HEK293 (cell line): ENCODE results near the gene CFL1.

Experiments used
- CTCF ChIP-seq: fragments of 450-650 bp; formaldehyde crosslinking; IDR thresholded peaks from 2 replicates; pipeline ENCODE4 v1.5.1; 2016; ENCODE audit warnings: missing biosample characterization, missing genetic modification characterization
- EGR2 ChIP-seq: fragments of 450-650 bp; formaldehyde crosslinking; IDR thresholded peaks from 2 replicates; pipeline ENCODE4 v1.5.1; 2016; ENCODE audit warnings: low read depth, missing biosample characterization, missing genetic modification characterization
- GLI4 ChIP-seq: fragments of 450-650 bp; formaldehyde crosslinking; IDR thresholded peaks from 2 replicates; pipeline ENCODE4 v1.5.1; 2016; ENCODE audit warnings: missing biosample characterization, missing genetic modification characterization
- KLF10 ChIP-seq: fragments of 450-650 bp; IDR thresholded peaks from 2 replicates; pipeline ENCODE4 v1.5.1; 2018; ENCODE audit warnings: missing biosample characterization, mild to moderate bottlenecking, missing genetic modification characterization
- MZF1 ChIP-seq: fragments of 450-650 bp; formaldehyde crosslinking; IDR thresholded peaks from 2 replicates; pipeline ENCODE4 v1.5.1; 2017; ENCODE audit warnings: missing biosample characterization, missing genetic modification characterization, borderline replicate concordance
- PBX3 ChIP-seq: sonication (generic); formaldehyde crosslinking; IDR thresholded peaks from 2 replicates; pipeline ENCODE4 v1.8.1; 2022; ENCODE audit warnings: mild to moderate bottlenecking, moderate library complexity, missing genetic modification reagents
- RBAK ChIP-seq: fragments of 450-650 bp; formaldehyde crosslinking; IDR thresholded peaks from 2 replicates; pipeline ENCODE4 v1.5.1; 2016; ENCODE audit warnings: missing biosample characterization, missing genetic modification characterization
- SP2 ChIP-seq: fragments of 450-650 bp; formaldehyde crosslinking; IDR thresholded peaks from 2 replicates; pipeline ENCODE4 v1.5.1; 2016; ENCODE audit warnings: missing biosample characterization, missing genetic modification characterization
- SP3 ChIP-seq: fragments of 450-650 bp; formaldehyde crosslinking; IDR thresholded peaks from 2 replicates; pipeline ENCODE4 v1.5.1; 2016; ENCODE audit warnings: missing biosample characterization, missing genetic modification characterization
- ZBTB8A ChIP-seq: fragments of 450-650 bp; formaldehyde crosslinking; IDR thresholded peaks from 2 replicates; pipeline ENCODE4 v1.5.1; 2016; ENCODE audit warnings: missing biosample characterization, missing genetic modification characterization
- ZNF175 ChIP-seq: fragments of 450-650 bp; formaldehyde crosslinking; IDR thresholded peaks from 2 replicates; pipeline ENCODE4 v1.5.1; 2016; ENCODE audit warnings: missing biosample characterization, missing genetic modification characterization
- ZNF292 ChIP-seq: fragments of 450-650 bp; formaldehyde crosslinking; IDR thresholded peaks from 2 replicates; pipeline ENCODE4 v1.5.1; 2016; ENCODE audit warnings: low read depth, missing biosample characterization, missing genetic modification characterization, borderline replicate concordance
- ZNF341 ChIP-seq: fragments of 450-650 bp; formaldehyde crosslinking; IDR thresholded peaks from 2 replicates; pipeline ENCODE4; 2016; ENCODE audit warnings: low read depth, missing biosample characterization, missing genetic modification characterization
- ZNF513 ChIP-seq: fragments of 450-650 bp; IDR thresholded peaks from 2 replicates; pipeline ENCODE4 v1.5.1; 2018; ENCODE audit warnings: missing biosample characterization, missing genetic modification characterization
- ZNF529 ChIP-seq: fragments of 450-650 bp; formaldehyde crosslinking; IDR thresholded peaks from 2 replicates; pipeline ENCODE4 v1.5.1; 2017; ENCODE audit warnings: missing genetic modification characterization, missing biosample characterization; ENCODE audit not compliant: insufficient replicate concordance
- ZNF561 ChIP-seq: fragments of 450-650 bp; IDR thresholded peaks from 2 replicates; pipeline ENCODE4 v1.5.1; 2018; ENCODE audit warnings: missing biosample characterization, missing genetic modification characterization, borderline replicate concordance
- ZNF600 ChIP-seq: fragments of 450-650 bp; formaldehyde crosslinking; IDR thresholded peaks from 2 replicates; pipeline ENCODE4 v1.5.1; 2016; ENCODE audit warnings: missing biosample characterization, missing genetic modification characterization
- ZNF670 ChIP-seq: fragments of 450-650 bp; formaldehyde crosslinking; IDR thresholded peaks from 2 replicates; pipeline ENCODE4 v1.5.1; 2016; ENCODE audit warnings: missing biosample characterization, missing genetic modification characterization, low read depth
- ZNF707 ChIP-seq: fragments of 450-650 bp; formaldehyde crosslinking; IDR thresholded peaks from 2 replicates; pipeline ENCODE4 v1.5.1; 2016; ENCODE audit warnings: missing biosample characterization, missing genetic modification characterization
- ZNF76 ChIP-seq: fragments of 450-650 bp; formaldehyde crosslinking; IDR thresholded peaks from 2 replicates; pipeline ENCODE4; 2016; ENCODE audit warnings: low read depth, missing biosample characterization, missing genetic modification characterization, borderline replicate concordance
- ZSCAN23 ChIP-seq: fragments of 450-650 bp; formaldehyde crosslinking; IDR thresholded peaks from 2 replicates; pipeline ENCODE4 v1.5.1; 2016; ENCODE audit warnings: missing biosample characterization, missing genetic modification characterization
- TF ChIP-seq, protein P1 (sequence below): fragments of 450-650 bp; formaldehyde crosslinking; IDR thresholded peaks from 2 replicates; pipeline ENCODE4 v1.5.1; 2017; ENCODE audit warnings: missing biosample characterization, missing genetic modification characterization
- TF ChIP-seq, protein P2 (sequence below): fragments of 450-650 bp; formaldehyde crosslinking; IDR thresholded peaks from 2 replicates; pipeline ENCODE4 v1.5.1; 2016; ENCODE audit warnings: missing biosample characterization, missing genetic modification characterization
- TF ChIP-seq, protein P3 (sequence below): fragments of 450-650 bp; formaldehyde crosslinking; IDR thresholded peaks from 2 replicates; pipeline ENCODE4 v1.5.1; 2016; ENCODE audit warnings: missing biosample characterization, missing genetic modification characterization
- TF ChIP-seq, protein P4 (sequence below): fragments of 450-650 bp; formaldehyde crosslinking; IDR thresholded peaks from 2 replicates; pipeline ENCODE4 v1.5.1; 2016; ENCODE audit warnings: missing biosample characterization, missing genetic modification characterization

Gene CFL1

DNA sequence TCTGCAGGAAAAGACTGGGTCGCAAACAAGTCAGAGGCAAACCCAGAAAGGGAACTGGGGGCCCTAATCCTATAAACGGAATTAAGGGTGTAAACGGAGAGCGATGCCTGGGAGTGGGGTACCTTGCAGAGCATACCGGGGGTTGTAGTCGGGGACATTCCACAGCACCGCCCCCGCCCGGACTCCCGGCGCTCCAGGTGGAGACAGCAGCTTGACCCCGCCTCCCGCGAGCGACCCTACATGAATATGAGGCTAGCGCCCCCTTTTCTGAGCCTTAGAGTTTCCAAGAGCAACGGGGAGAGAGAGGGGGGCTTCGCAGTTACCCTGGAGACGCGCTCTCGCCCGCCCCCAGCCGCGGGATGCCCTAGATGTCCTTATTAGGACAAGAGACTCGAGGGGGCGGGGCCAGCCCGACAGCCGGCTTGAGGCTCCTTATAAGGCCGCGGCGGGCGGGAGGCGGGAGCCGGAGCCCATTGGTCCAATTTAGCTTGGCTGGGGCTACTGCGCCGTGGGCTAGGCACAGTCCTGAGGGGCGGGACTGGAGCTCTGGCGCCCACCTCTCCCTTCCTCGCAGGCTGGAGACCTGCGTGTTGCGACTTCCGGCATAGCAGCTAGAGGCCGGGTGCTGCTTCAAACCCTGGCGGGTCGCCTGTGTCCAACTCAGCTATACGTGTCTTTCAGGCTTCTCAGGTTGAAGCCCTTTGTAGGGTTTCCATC lies 1.3 kb upstream of the CFL1 start (continued):
- TF ChIP-seq, protein P1, sequence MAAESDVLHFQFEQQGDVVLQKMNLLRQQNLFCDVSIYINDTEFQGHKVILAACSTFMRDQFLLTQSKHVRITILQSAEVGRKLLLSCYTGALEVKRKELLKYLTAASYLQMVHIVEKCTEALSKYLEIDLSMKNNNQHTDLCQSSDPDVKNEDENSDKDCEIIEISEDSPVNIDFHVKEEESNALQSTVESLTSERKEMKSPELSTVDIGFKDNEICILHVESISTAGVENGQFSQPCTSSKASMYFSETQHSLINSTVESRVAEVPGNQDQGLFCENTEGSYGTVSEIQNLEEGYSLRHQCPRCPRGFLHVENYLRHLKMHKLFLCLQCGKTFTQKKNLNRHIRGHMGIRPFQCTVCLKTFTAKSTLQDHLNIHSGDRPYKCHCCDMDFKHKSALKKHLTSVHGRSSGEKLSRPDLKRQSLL (tag by site-specific recombination), result 0 out of 2 replicates have a peak, but pooled peaks have one; percentile 41
- TF ChIP-seq GLI4 (tag by site-specific recombination), result no peak
- no peak for TF ChIP-seq ZNF513 (tag by site-specific recombination)
- peak; percentile 94 for TF ChIP-seq SP2 (tag by site-specific recombination)
- TF ChIP-seq CTCF, result peak; percentile 69; the same call in 1 of the 2 replicates
- TF ChIP-seq, protein P2, sequence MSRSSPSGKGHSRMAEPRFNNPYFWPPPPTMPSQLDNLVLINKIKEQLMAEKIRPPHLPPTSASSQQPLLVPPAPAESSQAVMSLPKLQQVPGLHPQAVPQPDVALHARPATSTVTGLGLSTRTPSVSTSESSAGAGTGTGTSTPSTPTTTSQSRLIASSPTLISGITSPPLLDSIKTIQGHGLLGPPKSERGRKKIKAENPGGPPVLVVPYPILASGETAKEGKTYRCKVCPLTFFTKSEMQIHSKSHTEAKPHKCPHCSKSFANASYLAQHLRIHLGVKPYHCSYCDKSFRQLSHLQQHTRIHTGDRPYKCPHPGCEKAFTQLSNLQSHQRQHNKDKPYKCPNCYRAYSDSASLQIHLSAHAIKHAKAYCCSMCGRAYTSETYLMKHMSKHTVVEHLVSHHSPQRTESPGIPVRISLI (tag by site-specific recombination), result no peak
- TF ChIP-seq ZNF341 (tag by site-specific recombination), result peak; percentile 91
- no peak for TF ChIP-seq ZNF175 (tag by site-specific recombination)
- TF ChIP-seq ZSCAN23 (tag by site-specific recombination), result no peak
- peak; percentile 63 for TF ChIP-seq SP3 (tag by site-specific recombination)
- peak; percentile 93 for TF ChIP-seq ZBTB8A (tag by site-specific recombination)
- no peak for TF ChIP-seq ZNF529 (tag by site-specific recombination)
- no peak for TF ChIP-seq ZNF670 (tag by site-specific recombination)
- no peak for TF ChIP-seq ZNF292 (tag by site-specific recombination)
- no peak for TF ChIP-seq MZF1 (tag by site-specific recombination)
- TF ChIP-seq KLF10 (tag by site-specific recombination), result peak; percentile 51; the same call in 1 of the 2 replicates
- peak; percentile 66; the same call in 1 of the 2 replicates for TF ChIP-seq ZNF561
- TF ChIP-seq, protein P3, sequence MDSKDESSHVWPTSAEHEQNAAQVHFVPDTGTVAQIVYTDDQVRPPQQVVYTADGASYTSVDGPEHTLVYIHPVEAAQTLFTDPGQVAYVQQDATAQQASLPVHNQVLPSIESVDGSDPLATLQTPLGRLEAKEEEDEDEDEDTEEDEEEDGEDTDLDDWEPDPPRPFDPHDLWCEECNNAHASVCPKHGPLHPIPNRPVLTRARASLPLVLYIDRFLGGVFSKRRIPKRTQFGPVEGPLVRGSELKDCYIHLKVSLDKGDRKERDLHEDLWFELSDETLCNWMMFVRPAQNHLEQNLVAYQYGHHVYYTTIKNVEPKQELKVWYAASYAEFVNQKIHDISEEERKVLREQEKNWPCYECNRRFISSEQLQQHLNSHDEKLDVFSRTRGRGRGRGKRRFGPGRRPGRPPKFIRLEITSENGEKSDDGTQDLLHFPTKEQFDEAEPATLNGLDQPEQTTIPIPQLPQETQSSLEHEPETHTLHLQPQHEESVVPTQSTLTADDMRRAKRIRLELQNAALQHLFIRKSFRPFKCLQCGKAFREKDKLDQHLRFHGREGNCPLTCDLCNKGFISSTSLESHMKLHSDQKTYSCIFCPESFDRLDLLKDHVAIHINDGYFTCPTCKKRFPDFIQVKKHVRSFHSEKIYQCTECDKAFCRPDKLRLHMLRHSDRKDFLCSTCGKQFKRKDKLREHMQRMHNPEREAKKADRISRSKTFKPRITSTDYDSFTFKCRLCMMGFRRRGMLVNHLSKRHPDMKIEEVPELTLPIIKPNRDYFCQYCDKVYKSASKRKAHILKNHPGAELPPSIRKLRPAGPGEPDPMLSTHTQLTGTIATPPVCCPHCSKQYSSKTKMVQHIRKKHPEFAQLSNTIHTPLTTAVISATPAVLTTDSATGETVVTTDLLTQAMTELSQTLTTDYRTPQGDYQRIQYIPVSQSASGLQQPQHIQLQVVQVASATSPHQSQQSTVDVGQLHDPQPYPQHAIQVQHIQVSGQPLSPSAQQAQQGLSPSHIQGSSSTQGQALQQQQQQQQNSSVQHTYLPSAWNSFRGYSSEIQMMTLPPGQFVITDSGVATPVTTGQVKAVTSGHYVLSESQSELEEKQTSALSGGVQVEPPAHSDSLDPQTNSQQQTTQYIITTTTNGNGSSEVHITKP (tag by site-specific recombination), result 0 out of 2 replicates have a peak, but pooled peaks have one; percentile 8
- TF ChIP-seq EGR2 (tag by site-specific recombination), result 0 out of 2 replicates have a peak, but pooled peaks have one; percentile 40
- TF ChIP-seq ZNF600 (tag by site-specific recombination), result no peak
- TF ChIP-seq PBX3, result 0 out of 2 replicates have a peak, but pooled peaks have one; percentile 34
- TF ChIP-seq, protein P4, sequence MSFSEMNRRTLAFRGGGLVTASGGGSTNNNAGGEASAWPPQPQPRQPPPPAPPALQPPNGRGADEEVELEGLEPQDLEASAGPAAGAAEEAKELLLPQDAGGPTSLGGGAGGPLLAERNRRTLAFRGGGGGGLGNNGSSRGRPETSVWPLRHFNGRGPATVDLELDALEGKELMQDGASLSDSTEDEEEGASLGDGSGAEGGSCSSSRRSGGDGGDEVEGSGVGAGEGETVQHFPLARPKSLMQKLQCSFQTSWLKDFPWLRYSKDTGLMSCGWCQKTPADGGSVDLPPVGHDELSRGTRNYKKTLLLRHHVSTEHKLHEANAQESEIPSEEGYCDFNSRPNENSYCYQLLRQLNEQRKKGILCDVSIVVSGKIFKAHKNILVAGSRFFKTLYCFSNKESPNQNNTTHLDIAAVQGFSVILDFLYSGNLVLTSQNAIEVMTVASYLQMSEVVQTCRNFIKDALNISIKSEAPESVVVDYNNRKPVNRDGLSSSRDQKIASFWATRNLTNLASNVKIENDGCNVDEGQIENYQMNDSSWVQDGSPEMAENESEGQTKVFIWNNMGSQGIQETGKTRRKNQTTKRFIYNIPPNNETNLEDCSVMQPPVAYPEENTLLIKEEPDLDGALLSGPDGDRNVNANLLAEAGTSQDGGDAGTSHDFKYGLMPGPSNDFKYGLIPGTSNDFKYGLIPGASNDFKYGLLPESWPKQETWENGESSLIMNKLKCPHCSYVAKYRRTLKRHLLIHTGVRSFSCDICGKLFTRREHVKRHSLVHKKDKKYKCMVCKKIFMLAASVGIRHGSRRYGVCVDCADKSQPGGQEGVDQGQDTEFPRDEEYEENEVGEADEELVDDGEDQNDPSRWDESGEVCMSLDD (tag by site-specific recombination), result peak; percentile 57; the same call in 1 of the 2 replicates
- no peak for TF ChIP-seq ZNF707 (tag by site-specific recombination)
- TF ChIP-seq RBAK (tag by site-specific recombination), result no peak
- TF ChIP-seq ZNF76 (tag by site-specific recombination), result peak; percentile 74
